Type B pancreatic cell (in vitro differentiated cells): ENCODE data around the gene RHO. TPM values are rescaled to one million over a fixed set of nuclear protein-coding genes. Genes with fewer than 3 reads are reported as not detected.

Experiments
- DNase-seq: peaks from one replicate; pipeline ENCODE4 v3.0.0; 2021; ENCODE audit warnings: mixed read lengths; ENCODE audit not compliant: unreplicated experiment; ENCODE audit errors: extremely low spot score
- H3K27ac Mint-ChIP-seq: 2 replicates; pipeline ENCODE4 v1.8.0; 2021; ENCODE audit warnings: mild to moderate bottlenecking, mixed read lengths
- H3K27me3 Mint-ChIP-seq: 2 replicates; pipeline ENCODE4 v1.8.0; 2021; ENCODE audit warnings: mixed read lengths
- H3K36me3 Mint-ChIP-seq: 2 replicates; pipeline ENCODE4 v1.8.0; 2021; ENCODE audit warnings: mixed read lengths
- H3K4me1 Mint-ChIP-seq: one replicate; pipeline ENCODE4 v1.8.0; 2021; ENCODE audit warnings: mixed read lengths; ENCODE audit not compliant: unreplicated experiment
- H3K4me3 Mint-ChIP-seq: 2 replicates; pipeline ENCODE4 v1.8.0; 2021; ENCODE audit warnings: mild to moderate bottlenecking, mixed read lengths
- H3K9me3 Mint-ChIP-seq: 2 replicates; pipeline ENCODE4 v1.8.0; 2021; ENCODE audit warnings: mixed read lengths
- total RNA-seq: library from RNA; stranded (reverse); gene quantifications from 2 replicates; pipeline ENCODE4 v1.2.1, GENCODE V29; 2021; ENCODE audit warnings: low replicate concordance
- TF ChIP-seq, protein P1 (sequence below): fragments of 200-600 bp; sonication (generic); conservative IDR thresholded peaks from 2 replicates; pipeline ENCODE4 v1.5.0; 2021; ENCODE audit warnings: antibody characterized with exemption, mild to moderate bottlenecking

RHO gene
- total RNA-seq, 1 donor from 2014 or later = not detected

DNA sequence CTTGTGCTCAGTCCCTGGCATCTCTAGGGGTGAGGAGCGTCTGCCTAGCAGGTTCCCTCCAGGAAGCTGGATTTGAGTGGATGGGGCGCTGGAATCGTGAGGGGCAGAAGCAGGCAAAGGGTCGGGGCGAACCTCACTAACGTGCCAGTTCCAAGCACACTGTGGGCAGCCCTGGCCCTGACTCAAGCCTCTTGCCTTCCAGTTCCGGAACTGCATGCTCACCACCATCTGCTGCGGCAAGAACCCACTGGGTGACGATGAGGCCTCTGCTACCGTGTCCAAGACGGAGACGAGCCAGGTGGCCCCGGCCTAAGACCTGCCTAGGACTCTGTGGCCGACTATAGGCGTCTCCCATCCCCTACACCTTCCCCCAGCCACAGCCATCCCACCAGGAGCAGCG lies 5.0 kb downstream of the RHO start:
- H3K27me3 Mint-ChIP-seq = no peaks in the 10 kb centered on the region
- H3K9me3 Mint-ChIP-seq = no peaks in the 10 kb centered on the region
- DNase-seq = no peak
- no peak overlapping the region for H3K4me3 Mint-ChIP-seq
- H3K4me1 Mint-ChIP-seq = peaks cover 22% of the 10 kb centered on the region
- no peak overlapping the region for H3K27ac Mint-ChIP-seq
- H3K36me3 Mint-ChIP-seq = no peaks in the 10 kb centered on the region
- TF ChIP-seq, protein P1, sequence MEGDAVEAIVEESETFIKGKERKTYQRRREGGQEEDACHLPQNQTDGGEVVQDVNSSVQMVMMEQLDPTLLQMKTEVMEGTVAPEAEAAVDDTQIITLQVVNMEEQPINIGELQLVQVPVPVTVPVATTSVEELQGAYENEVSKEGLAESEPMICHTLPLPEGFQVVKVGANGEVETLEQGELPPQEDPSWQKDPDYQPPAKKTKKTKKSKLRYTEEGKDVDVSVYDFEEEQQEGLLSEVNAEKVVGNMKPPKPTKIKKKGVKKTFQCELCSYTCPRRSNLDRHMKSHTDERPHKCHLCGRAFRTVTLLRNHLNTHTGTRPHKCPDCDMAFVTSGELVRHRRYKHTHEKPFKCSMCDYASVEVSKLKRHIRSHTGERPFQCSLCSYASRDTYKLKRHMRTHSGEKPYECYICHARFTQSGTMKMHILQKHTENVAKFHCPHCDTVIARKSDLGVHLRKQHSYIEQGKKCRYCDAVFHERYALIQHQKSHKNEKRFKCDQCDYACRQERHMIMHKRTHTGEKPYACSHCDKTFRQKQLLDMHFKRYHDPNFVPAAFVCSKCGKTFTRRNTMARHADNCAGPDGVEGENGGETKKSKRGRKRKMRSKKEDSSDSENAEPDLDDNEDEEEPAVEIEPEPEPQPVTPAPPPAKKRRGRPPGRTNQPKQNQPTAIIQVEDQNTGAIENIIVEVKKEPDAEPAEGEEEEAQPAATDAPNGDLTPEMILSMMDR = no peak

DNA sequence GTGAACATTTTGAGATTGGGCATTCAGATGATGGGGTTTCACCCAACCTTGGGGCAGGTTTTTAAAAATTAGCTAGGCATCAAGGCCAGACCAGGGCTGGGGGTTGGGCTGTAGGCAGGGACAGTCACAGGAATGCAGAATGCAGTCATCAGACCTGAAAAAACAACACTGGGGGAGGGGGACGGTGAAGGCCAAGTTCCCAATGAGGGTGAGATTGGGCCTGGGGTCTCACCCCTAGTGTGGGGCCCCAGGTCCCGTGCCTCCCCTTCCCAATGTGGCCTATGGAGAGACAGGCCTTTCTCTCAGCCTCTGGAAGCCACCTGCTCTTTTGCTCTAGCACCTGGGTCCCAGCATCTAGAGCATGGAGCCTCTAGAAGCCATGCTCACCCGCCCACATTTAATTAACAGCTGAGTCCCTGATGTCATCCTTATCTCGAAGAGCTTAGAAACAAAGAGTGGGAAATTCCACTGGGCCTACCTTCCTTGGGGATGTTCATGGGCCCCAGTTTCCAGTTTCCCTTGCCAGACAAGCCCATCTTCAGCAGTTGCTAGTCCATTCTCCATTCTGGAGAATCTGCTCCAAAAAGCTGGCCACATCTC lies 6.1 kb downstream of the RHO start:
- Mint-ChIP-seq H3K27me3 (no peaks in the 10 kb centered on the region), H3K9me3 (no peaks in the 10 kb centered on the region), H3K4me3 (no peak overlapping the region), H3K4me1 (peaks cover 28% of the 10 kb centered on the region), H3K27ac (peak overlapping the region; percentile 61), H3K36me3 (no peaks in the 10 kb centered on the region)
- TF ChIP-seq, protein P1 = no peak
- no peak for DNase-seq

DNA sequence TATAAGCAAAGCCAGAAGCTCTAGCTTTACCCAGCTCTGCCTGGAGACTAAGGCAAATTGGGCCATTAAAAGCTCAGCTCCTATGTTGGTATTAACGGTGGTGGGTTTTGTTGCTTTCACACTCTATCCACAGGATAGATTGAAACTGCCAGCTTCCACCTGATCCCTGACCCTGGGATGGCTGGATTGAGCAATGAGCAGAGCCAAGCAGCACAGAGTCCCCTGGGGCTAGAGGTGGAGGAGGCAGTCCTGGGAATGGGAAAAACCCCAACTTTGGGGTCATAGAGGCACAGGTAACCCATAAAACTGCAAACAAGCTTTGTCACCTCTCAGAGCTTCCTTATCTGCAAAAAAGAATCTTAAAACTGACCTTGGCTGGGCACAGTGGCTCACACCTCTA lies 6.6 kb downstream of the RHO start:
- TF ChIP-seq, protein P1 = no peak
- H3K36me3 Mint-ChIP-seq = no peaks in the 10 kb centered on the region
- H3K27me3 Mint-ChIP-seq = no peaks in the 10 kb centered on the region
- H3K4me3 Mint-ChIP-seq = no peak overlapping the region
- no peak overlapping the region for H3K27ac Mint-ChIP-seq
- H3K4me1 Mint-ChIP-seq = peaks cover 23% of the 10 kb centered on the region
- H3K9me3 Mint-ChIP-seq = no peaks in the 10 kb centered on the region
- DNase-seq = no peak

DNA sequence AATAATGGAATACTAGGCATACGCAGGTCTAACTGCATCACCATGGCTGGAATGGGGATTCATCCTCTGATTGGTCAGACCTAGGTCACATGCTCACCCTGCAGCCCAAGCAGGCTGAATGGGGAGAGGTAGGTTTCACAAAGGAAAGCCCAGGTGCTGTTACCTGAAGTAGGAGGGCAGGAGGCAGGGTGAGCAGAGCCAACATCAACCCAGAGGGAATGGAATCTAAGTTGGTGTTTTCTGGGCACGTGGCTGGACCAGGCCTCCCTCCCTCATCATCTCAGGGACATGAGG lies 7.9 kb downstream of the RHO start:
- peaks cover 18% of the 10 kb centered on the region for H3K4me1 Mint-ChIP-seq
- H3K27ac Mint-ChIP-seq = no peak overlapping the region
- no peaks in the 10 kb centered on the region for H3K27me3 Mint-ChIP-seq
- TF ChIP-seq, protein P1 = no peak
- DNase-seq = no peak
- H3K4me3 Mint-ChIP-seq = no peak overlapping the region
- H3K9me3 Mint-ChIP-seq = no peaks in the 10 kb centered on the region
- no peaks in the 10 kb centered on the region for H3K36me3 Mint-ChIP-seq

DNA sequence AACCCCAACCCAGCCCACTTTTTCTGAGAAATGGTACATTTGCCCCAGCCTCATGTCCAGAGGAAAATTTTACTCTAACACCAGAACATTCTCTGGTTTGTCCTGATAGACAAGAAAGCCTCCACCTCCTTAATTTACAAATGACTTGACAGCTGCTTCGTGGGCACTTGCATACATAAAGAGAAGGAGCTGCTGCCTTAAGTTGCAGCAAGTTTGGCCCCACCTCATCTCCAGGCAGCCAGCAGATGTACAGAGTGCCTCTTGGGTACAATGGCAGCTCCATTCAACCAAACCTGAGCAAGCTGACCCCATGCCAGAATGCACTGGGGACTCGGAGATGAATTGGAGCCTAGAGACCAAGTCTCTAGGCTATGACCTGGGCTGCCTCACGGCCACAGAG lies 8.4 kb downstream of the RHO start:
- no peaks in the 10 kb centered on the region for H3K36me3 Mint-ChIP-seq
- no peaks in the 10 kb centered on the region for H3K27me3 Mint-ChIP-seq
- TF ChIP-seq, protein P1 = no peak
- H3K27ac Mint-ChIP-seq = no peak overlapping the region
- H3K9me3 Mint-ChIP-seq = no peaks in the 10 kb centered on the region
- peaks cover 18% of the 10 kb centered on the region for H3K4me1 Mint-ChIP-seq
- H3K4me3 Mint-ChIP-seq = no peak overlapping the region
- DNase-seq = no peak

DNA sequence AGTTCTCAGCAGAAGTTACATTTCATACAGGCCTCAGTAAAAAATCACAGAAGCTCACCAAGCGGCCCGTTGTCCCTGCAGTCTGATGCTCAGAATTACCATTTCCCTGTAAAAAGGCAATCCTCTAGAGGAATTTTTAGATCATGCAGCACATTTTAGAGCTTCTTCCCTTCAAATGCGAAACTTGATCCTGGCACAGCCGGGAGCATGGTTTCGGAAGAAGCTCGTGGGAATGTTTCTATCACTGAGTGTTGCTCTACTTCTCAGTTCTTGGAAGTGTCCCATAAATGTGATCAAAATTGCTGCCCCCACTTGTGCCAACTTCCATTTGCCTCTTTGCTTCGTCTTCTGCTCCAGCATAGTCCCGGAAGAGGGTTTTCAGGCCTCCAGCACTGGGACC lies 10.8 kb downstream of the RHO start:
- TF ChIP-seq, protein P1 = no peak
- H3K36me3 Mint-ChIP-seq = no peaks in the 10 kb centered on the region
- H3K27me3 Mint-ChIP-seq = no peaks in the 10 kb centered on the region
- H3K4me3 Mint-ChIP-seq = no peak overlapping the region
- H3K27ac Mint-ChIP-seq = no peak overlapping the region
- H3K9me3 Mint-ChIP-seq = no peaks in the 10 kb centered on the region
- DNase-seq = no peak
- peaks cover 13% of the 10 kb centered on the region for H3K4me1 Mint-ChIP-seq
